Chondrocyte (in vitro differentiated cells): Measurements from ENCODE around the gene PRKD3. TPM values are rescaled to one million over a fixed set of nuclear protein-coding genes. Genes with fewer than 3 reads are reported as not detected.

Experiments
- DNase-seq: peaks from one replicate; pipeline ENCODE4 v3.0.0; 2021; ENCODE audit warnings: mixed read lengths, low spot score
- H3K27ac Mint-ChIP-seq: one replicate; pipeline ENCODE4 v1.8.0; 2021; ENCODE audit warnings: mild to moderate bottlenecking, moderate library complexity, mixed read lengths; ENCODE audit not compliant: unreplicated experiment
- H3K27me3 Mint-ChIP-seq: 2 replicates; pipeline ENCODE4 v1.8.0; 2021; ENCODE audit warnings: low read depth, mixed read lengths
- H3K36me3 Mint-ChIP-seq: 2 replicates; pipeline ENCODE4 v1.8.0; 2021; ENCODE audit warnings: low read depth, mixed read lengths
- H3K4me1 Mint-ChIP-seq: 2 replicates; pipeline ENCODE4 v1.8.0; 2021; ENCODE audit warnings: low read depth, mild to moderate bottlenecking, mixed read lengths
- H3K4me3 Mint-ChIP-seq: one replicate; pipeline ENCODE4 v1.8.0; 2021; ENCODE audit warnings: mild to moderate bottlenecking, moderate library complexity, mixed read lengths; ENCODE audit not compliant: unreplicated experiment
- H3K9me3 Mint-ChIP-seq: 2 replicates; pipeline ENCODE4 v1.8.0; 2021; ENCODE audit warnings: low read depth, mixed read lengths
- long read RNA-seq: library from polyadenylated mRNA; stranded (forward); transcript quantifications from one replicate; pipeline ENCODE4 v2.0.0, GENCODE V29; 2021
- total RNA-seq: library from RNA; stranded (reverse); gene quantifications from 3 replicates; pipeline ENCODE4 v1.2.1, GENCODE V29; 2021
- TF ChIP-seq, protein P1 (sequence below): fragments of 200-600 bp; sonication (generic); IDR thresholded peaks from 2 replicates; pipeline ENCODE4 v1.5.0; 2021; ENCODE audit warnings: antibody characterized with exemption, mild to moderate bottlenecking, moderate library complexity

PRKD3 gene
- 40.2 to 45.4 TPM (median 43.8 TPM) in 3 replicates for total RNA-seq
- long read RNA-seq, full-length matches to known transcripts: 1 of 70 reads
- long read RNA-seq, partial matches to known transcripts: 3 of 70 reads
- long read RNA-seq, other reads (novel, unspliced or antisense): 66 of 70 reads

DNA sequence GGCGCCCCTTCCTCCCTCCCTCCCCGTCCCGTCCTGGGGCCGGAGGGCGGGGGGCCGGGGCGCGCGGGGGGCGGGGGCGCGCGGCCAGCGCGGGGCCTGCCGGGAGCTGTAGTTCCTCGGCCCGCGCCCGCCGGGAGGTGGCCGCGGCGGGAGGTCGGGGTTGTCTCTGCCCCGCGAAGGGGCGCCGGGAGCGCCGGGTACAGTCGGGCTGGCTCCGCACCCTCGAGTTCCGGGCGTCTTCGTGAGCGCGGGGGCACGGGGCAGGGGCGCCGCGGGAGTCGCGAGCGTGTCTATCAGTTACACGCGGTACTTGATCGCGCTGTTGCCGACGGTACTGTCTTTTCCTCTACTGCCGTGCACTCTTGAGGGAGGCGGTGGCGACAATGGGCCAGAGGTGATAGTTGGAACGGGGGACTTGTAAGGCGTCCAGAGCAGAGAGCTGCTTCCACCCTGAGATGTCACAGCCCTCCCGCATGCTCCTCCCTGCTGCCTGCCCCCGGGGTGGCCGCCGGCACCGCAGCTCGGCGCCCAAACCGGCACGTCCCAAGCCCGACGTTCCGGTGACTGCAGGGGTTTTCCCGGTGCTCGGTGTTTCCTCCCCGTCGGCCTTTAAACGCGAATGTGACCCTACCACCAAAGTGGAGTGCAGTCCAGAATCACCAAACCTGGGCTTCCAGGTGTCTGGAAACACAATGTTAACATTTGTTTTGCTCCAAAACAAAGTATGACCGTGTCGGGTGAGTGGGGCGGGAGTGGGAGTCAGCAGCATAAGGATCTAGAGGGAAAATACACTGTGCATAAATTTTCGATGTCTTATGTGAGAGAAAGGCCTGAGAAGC is at the start of gene PRKD3:
Gene PRKD3 (minus strand): TSS at position 48 of the 839 bp plus-strand sequence. CDS start 8,309 bp downstream, outside the sequence.
- H3K27me3 Mint-ChIP-seq: no peaks in the 10 kb centered on the region
- peaks cover 48% of the 10 kb centered on the region for H3K4me1 Mint-ChIP-seq
- H3K27ac Mint-ChIP-seq: peak within 1 kb of the TSS; percentile 98
- H3K36me3 Mint-ChIP-seq: no peaks in the 10 kb centered on the region
- H3K9me3 Mint-ChIP-seq: no peaks in the 10 kb centered on the region
- TF ChIP-seq, protein P1, sequence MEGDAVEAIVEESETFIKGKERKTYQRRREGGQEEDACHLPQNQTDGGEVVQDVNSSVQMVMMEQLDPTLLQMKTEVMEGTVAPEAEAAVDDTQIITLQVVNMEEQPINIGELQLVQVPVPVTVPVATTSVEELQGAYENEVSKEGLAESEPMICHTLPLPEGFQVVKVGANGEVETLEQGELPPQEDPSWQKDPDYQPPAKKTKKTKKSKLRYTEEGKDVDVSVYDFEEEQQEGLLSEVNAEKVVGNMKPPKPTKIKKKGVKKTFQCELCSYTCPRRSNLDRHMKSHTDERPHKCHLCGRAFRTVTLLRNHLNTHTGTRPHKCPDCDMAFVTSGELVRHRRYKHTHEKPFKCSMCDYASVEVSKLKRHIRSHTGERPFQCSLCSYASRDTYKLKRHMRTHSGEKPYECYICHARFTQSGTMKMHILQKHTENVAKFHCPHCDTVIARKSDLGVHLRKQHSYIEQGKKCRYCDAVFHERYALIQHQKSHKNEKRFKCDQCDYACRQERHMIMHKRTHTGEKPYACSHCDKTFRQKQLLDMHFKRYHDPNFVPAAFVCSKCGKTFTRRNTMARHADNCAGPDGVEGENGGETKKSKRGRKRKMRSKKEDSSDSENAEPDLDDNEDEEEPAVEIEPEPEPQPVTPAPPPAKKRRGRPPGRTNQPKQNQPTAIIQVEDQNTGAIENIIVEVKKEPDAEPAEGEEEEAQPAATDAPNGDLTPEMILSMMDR: no peak
- DNase-seq: peak; percentile 89
- H3K4me3 Mint-ChIP-seq: peak within 1 kb of the TSS; percentile 88

DNA sequence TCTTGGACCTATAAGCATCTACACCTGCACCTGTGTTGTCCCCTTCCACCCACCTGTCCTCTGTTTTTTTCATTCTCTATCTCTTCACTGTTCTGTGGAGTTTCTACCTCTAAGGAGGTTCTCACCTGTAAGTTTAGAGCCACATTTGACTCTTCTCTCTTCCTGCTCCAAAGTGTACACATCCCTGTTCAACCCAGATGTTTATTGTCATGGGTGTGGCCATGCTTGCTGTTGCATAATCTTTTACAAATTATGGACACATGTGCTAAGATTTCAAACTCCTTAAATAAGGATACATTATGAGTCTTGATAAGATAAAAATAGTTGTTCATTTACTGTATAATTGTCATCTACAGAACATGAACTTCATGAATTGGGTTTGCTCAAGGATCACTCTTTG is 47.4 kb upstream of the PRKD3 start:
- no peaks in the 10 kb centered on the region for H3K36me3 Mint-ChIP-seq
- no peak overlapping the region for H3K27ac Mint-ChIP-seq
- H3K4me1 Mint-ChIP-seq: peaks cover 16% of the 10 kb centered on the region
- TF ChIP-seq, protein P1: no peak
- H3K4me3 Mint-ChIP-seq: no peak overlapping the region
- no peaks in the 10 kb centered on the region for H3K27me3 Mint-ChIP-seq
- no peaks in the 10 kb centered on the region for H3K9me3 Mint-ChIP-seq
- no peak for DNase-seq

DNA sequence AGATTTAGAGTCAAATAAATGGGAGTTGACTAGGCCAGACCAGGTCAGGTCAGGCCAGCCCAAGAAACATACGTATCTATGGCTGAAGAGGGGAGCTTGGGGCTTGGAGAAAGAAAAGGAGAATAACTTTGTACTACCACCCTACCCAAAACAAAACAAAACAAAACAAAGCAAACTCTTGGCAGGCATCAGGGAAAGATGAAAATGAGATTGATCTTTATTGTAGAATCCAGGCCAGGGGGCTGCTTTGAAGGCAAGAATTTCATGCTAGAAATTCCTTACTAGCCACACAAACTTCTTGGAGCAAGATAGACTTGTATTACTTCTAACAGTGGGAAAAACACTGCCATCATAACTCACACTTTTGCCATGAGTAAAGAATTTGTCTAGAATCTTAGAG is 46.0 kb upstream of the PRKD3 start:
- H3K4me3 Mint-ChIP-seq: no peak overlapping the region
- no peaks in the 10 kb centered on the region for H3K9me3 Mint-ChIP-seq
- peaks cover 9% of the 10 kb centered on the region for H3K4me1 Mint-ChIP-seq
- no peak for DNase-seq
- no peaks in the 10 kb centered on the region for H3K27me3 Mint-ChIP-seq
- TF ChIP-seq, protein P1: no peak
- H3K36me3 Mint-ChIP-seq: no peaks in the 10 kb centered on the region
- H3K27ac Mint-ChIP-seq: no peak overlapping the region

DNA sequence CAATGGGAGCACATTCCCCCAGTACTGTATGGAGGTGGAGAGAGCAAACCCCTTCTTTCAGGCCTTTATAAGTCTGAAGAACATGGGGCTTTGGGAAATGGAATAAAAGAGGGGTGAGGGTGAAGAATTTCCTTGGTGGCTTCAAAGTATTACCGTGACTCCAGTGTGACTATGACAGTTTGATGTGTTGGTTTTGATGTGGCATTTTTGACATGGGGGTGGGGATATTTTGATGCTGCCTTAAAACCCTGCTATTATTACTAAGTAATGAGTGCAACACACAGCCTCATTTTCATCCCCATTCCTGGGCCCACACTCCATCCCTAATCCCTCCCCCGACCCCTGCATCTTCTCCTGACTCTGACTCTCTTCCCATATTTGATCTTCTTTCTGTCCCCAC is 43.4 kb upstream of the PRKD3 start:
- Mint-ChIP-seq H3K27me3 (no peaks in the 10 kb centered on the region), H3K4me3 (no peak overlapping the region), H3K4me1 (peaks cover 7% of the 10 kb centered on the region), H3K36me3 (no peaks in the 10 kb centered on the region), H3K9me3 (no peaks in the 10 kb centered on the region), H3K27ac (no peak overlapping the region)
- DNase-seq: no peak
- TF ChIP-seq, protein P1: no peak

DNA sequence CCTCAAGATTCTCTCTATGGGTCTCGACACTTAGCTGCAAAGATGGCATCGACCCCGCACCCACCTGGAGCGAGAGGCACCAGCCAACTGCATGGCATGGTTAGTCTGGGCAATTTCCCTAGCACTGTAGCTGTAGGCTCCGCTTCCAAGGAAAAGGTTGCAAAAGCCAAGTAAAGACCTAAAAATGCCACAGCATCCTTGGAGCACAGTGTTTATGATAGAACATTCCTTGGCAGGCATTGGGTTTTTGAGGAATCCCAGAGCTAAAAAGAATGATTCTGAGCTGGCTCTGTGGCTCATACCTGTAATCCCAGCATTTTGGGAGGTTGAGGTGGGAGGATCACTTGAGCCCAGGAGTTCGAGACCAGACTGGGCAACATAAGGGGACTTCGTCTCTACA is 42.7 kb upstream of the PRKD3 start:
- H3K4me1 Mint-ChIP-seq: peaks cover 7% of the 10 kb centered on the region
- no peak for DNase-seq
- H3K27me3 Mint-ChIP-seq: no peaks in the 10 kb centered on the region
- no peaks in the 10 kb centered on the region for H3K36me3 Mint-ChIP-seq
- no peak overlapping the region for H3K27ac Mint-ChIP-seq
- TF ChIP-seq, protein P1: no peak
- no peaks in the 10 kb centered on the region for H3K9me3 Mint-ChIP-seq
- no peak overlapping the region for H3K4me3 Mint-ChIP-seq
